Measurements from ENCODE around the gene MATCAP1.
A peak's percentile ranks its signal among the peaks of the same experiment; 100 is the strongest.

Gene MATCAP1

GRCh38 chr16:67207249-67208091 lies 23.7 kb upstream of the MATCAP1 start:
- no peak for DNase-seq

GRCh38 chr16:67206838-67207248 lies 23.1 kb upstream of the MATCAP1 start:
- no peak for DNase-seq

- DNase-seq = no peak
These were observed 22.5 kb upstream of the MATCAP1 start for GRCh38 chr16:67206129-67206837.

GRCh38 chr16:67204076-67204475 lies 20.3 kb upstream of the MATCAP1 start:
- DNase-seq = no peak

DNA sequence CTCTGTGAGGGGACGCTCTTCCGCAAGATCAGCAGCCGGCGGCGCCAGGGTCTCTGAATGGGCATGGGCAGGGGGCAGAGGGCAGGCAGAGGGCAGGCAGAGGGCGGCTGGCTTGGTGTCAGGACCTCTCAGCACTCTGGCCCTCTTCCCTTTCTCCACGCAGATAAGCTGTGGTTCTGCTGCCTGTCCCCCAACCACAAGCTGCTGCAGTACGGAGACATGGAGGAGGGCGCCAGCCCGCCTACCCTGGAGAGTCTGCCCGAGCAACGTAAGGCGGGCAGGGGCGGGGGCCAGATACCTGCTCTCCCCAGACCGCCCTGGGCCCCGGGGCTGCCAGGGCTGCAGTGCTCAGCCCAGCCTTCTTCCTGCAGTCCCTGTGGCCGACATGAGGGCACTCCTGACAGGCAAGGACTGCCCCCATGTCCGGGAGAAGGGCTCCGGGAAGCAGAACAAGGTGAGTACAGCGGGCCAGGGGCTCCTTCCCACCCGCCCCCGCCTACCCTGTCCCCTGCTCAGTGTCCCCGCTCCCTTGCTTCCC lies 19.3 kb upstream of the MATCAP1 start:
- DNase-seq = no peak

- DNase-seq = no peak
These were observed 18.7 kb upstream of the MATCAP1 start for GRCh38 chr16:67202426-67202825.

GRCh38 chr16:67201411-67202345 lies 17.9 kb upstream of the MATCAP1 start:
- DNase-seq = no peak

GRCh38 chr16:67200491-67200890 lies 16.7 kb upstream of the MATCAP1 start:
- no peak for DNase-seq

- no peak for DNase-seq
These were observed 16.0 kb upstream of the MATCAP1 start for GRCh38 chr16:67199808-67200198.

DNA sequence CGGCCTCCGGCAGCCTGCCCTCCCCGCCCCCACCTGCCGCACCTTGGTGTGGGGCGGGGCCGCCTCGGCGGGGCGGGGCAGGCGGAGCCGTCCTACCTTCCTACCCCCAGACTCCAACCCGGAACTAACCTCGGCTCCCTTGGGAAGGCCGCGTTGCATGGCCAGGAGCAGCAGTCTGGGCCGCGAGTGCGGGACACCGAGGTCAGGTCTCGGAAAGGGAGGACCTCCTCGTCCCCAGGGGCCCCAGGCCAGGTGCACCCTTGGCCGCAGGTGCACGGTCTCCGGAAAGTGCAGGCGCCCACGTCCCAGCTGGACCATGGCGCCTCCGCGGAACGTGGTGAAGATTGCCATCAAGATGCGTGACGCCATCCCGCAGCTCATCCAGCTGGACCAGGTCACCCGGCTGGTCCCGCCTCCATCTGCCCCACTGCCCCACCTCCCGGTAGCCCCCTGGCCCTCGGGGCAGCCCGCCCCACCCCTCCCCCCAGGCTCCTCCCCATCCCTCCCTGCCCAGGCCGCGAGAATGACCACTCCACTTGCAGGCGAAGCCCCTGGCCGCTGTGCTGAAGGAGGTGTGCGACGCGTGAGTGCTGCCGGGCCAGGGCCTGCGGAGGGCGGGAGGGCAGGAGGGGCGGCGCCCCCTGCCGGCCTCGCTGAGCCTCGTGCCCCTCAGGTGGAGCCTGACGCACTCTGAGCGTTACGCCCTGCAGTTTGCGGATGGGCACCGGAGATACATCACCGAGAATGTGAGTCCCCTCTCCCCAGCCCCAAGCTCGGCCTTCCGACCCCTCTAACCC lies 15.4 kb upstream of the MATCAP1 start, which contains the start of gene ELMO3:
ELMO3 (plus strand) TSS at position 121 of the 797 bp plus-strand sequence; CDS start at position 317, 196 bp downstream.
- DNase-seq = no peak

DNA sequence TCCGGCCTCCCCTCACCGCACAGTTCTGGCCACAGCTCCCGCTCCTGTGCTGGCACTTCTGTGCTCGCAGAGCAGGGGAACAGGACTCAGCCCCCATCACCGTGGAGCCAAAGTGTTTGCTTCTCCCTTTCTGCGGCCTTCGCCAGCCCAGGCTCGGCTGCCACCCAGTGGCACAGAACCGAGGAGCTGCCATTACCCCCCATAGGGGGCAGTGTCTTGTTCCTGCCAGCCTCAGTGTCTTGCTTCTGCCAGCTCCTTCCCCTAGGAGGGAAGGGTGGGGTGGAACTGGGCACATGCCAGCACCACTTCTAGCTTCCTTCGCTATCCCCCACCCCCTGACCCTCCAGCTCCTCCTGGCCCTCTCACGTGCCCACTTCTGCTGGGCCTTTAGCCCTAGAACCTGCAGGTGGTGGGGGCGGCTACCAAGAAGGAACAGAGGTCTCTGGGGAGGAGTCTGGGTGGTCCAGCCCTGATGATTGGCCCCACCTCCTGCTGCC lies 14.5 kb upstream of the MATCAP1 start:
- no peak for DNase-seq

DNA sequence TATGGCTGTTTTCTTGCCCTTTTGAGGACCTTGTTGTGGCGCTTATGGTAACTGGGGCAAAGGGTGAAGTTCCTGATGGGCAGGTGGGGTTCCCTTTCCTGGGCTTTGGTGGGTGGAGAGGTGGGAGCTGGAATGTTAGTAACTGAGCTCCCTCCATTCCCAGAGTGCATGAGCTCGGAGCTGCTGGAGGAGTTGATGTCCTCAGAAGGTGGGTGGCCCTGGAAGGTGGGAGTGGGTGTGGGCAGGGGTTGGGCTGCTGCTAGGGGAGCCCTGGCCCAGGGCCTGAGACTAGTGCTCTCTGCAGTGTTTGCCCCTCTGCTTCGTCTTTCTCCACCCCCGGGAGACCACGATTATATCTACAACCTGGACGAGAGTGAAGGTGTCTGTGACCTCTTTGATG lies 13.9 kb upstream of the MATCAP1 start:
- no peak for DNase-seq

GRCh38 chr16:67196881-67197280 lies 13.1 kb upstream of the MATCAP1 start:
- no peak for DNase-seq

GRCh38 chr16:67195676-67196075 lies 11.9 kb upstream of the MATCAP1 start:
- no peak for DNase-seq

GRCh38 chr16:67194260-67194659 lies 10.5 kb upstream of the MATCAP1 start:
- no peak for DNase-seq

DNA sequence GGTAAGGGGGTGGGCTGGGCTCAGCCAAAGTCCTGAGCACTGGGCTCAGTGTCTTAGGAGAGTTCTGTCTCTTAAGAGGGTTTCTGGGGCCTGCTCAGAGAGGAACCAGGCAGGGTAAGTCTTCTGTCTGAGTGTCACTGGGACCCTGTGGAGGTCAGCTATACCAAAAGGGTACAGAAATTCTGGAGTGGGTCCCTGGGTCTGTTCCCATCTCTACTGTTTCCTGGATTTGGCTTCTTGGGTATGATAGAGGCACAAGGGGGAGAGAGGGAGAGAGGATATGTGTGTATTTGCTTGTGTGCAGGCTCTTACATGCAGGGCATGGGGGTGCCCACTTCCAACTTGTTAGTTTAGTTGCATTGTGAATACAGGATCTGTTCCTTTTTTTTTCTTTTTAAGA lies 9.8 kb upstream of the MATCAP1 start:
- DNase-seq = no peak

DNA sequence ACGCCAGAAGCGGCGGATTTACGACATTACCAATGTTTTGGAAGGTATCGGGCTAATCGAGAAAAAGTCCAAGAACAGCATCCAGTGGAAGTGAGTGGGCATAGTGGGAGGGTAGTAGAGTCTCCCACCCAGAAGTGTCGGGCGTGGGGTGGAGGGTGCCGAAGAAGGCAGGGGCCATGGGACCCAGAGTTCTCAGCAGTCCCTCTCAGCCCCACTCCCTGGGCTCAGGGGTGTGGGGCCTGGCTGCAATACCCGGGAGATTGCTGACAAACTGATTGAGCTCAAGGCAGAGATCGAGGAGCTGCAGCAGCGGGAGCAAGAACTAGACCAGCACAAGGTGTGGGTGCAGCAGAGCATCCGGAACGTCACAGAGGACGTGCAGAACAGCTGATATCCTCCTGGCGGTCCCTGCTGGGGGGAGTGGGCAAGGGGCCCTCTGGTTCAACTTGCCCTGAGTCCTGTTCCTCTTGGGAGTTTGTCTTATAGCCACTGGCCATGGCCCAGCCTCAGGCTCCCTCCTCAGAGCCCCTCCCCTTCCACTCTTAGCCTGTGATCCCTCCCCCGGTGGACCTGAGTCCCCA lies 9.1 kb upstream of the MATCAP1 start:
- DNase-seq = no peak

DNA sequence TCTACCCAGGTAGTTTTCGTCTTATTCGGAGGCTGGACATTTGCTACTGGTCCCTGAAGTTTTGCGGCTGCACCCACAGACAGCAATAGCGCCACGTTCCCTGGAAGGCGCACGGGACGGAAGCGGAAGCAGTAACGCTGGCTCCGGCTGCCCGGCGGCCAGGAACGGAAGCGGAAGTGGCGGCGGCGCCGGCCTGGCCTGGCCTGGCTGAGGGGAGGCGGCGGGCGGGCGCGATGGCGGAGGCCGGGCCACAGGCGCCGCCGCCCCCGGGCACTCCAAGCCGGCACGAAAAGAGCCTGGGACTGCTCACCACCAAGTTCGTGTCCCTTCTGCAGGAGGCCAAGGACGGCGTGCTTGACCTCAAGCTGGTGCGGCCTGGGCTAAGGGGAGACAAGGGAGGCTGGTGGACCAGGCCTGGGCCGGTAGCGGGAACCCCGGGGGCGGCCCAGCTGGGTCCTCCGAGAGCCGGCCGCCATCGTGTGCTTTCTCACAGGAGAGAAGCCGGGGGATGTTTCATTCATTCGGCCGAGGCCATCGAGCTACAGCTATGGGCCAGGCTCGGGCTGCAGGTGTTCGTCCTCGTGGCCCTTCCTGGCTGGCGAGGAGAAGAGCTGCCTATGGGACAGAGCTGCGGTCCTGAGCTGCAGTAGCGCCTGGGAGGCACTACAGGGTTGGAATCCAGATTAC lies 8.4 kb upstream of the MATCAP1 start, which contains the start of gene E2F4:
E2F4 (plus strand) TSS at position 161 of the 687 bp plus-strand sequence; CDS start at position 234, 73 bp downstream.
- peak; percentile 86 for DNase-seq

- DNase-seq = no peak
These were observed 7.7 kb upstream of the MATCAP1 start for GRCh38 chr16:67191411-67191994.

All from activated naive CD4-positive, alpha-beta T cell treated with anti-CD3 and anti-CD28 coated beads, Interleukin-2, amount 50 U/mL, for 16 hours (primary cell).